ENCODE data around the gene ALOX5. TPM values are rescaled to one million over a fixed set of nuclear protein-coding genes. Genes with fewer than 3 reads are reported as not detected.

The ALOX5 gene
- total RNA-seq, 2 experiments from 2014 or later = 0.25 to 0.52 TPM

DNA sequence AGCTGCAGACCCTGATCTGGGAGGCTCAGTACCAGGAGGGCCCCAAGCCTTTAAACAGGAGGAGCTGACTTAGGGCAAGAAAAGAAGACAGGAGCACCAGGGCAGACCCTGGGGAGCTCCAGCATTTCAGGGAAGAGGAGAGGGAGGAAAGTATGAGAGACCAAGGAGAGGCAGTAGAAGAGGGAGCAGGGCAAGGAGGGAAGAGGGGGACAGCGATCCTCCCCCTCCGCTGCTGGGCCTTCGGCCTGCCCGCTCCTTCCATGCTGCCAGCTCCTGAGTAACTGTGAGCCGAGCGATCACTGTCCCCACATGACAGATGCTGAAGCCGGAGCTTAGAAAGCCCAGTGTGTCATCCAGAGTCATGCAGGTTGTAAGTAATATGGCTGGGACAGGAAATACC is 65.9 kb downstream of the ALOX5 start:
- CTCF ChIA-PET = no interaction called here
- POLR2A ChIA-PET = no interaction called here

DNA sequence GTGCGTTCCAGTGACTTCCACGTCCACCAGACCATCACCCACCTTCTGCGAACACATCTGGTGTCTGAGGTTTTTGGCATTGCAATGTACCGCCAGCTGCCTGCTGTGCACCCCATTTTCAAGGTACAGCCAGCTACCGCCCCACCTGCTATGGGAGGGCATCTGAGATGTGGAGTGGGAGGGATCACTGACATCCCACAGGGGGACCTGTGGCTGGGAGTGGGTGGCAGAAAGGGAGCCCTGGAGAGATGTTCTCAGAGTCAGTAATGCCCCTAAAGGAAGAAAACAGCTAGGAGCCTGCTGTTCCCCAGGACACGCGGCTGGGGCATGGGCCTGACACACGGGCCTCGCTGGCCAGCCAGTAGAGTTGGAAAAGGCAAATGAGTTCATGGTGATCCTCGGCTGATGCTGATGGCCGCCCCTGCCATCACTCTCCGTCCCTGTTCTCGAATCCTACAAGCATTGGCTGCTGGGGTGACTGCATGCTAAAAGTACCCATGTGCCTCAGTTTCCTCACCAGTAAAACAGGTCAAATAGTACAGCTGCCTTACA is 66.6 kb downstream of the ALOX5 start:
- ChIA-PET POLR2A (no interaction called here), CTCF (no interaction called here)

GRCh38 chr10:45441239-45442190 is 67.5 kb downstream of the ALOX5 start:
- CTCF ChIA-PET = no interaction called here
- POLR2A ChIA-PET = no interaction called here

- ChIA-PET CTCF (no interaction called here), POLR2A (no interaction called here)
Measured at GRCh38 chr10:45442251-45442650, 68.2 kb downstream of the ALOX5 start.

DNA sequence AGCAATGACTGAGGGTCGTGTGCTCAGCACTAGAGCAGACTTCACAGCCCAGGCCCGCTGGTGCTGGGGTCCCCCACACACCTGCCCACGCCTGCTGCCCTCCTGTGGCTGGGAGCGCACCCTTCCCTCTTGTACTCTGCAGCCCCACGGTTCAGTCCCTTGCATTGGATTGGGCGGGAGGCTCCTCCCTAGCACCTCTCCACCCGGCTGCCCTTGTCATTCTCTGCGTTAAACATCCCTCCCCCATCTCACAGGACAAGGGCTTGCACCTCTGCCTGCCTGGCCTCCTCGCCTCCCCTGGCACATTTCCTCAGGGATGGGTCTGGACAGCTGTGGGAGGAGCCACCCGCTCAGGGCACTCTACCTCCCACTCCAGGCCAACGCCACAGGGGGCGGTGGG is 68.6 kb downstream of the ALOX5 start:
- CTCF ChIA-PET = no interaction called here
- POLR2A ChIA-PET = no interaction called here

DNA sequence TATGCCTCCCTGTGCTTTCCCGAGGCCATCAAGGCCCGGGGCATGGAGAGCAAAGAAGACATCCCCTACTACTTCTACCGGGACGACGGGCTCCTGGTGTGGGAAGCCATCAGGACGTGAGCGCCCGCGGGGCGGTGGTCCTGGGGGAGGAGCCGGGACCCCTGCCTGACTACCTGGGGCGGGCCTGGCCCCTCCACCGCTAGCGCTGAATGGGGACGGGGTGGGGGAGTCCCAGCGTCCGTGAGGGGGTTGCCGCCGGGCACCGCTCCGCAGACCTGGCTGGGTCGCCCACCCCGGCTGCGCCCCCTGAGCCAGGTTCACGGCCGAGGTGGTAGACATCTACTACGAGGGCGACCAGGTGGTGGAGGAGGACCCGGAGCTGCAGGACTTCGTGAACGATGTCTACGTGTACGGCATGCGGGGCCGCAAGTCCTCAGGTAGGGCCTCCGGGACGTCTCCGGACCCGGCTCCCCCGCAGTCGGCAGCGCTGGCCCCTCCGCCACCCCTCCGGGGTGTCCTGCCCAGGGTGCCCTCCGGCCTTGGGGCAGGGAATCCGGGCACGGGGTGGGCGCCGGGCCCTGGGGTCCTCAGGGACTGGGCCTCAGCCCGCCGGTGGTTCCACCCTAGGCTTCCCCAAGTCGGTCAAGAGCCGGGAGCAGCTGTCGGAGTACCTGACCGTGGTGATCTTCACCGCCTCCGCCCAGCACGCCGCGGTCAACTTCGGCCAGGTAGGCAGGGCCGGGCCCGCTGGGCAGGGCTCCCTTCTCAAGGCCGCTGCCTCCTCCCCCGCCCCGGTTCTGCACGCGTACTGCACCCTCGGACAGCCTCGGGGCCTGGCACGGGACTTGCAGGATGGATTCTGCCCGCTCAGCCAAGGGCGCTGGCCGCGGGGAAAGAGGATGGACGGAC is 69.3 kb downstream of the ALOX5 start:
- ChIA-PET POLR2A (no interaction called here), CTCF (no interaction called here)

- POLR2A ChIA-PET = no interaction called here
Measured at GRCh38 chr10:45444022-45444421, 70.0 kb downstream of the ALOX5 start.

GRCh38 chr10:45444976-45445898 is 71.2 kb downstream of the ALOX5 start:
- POLR2A ChIA-PET = no interaction called here
- CTCF ChIA-PET = no interaction called here

More at GRCh38 chr10:45444022-45444421, 70.0 kb downstream of the ALOX5 start:
- CTCF ChIA-PET = no interaction called here

DNA sequence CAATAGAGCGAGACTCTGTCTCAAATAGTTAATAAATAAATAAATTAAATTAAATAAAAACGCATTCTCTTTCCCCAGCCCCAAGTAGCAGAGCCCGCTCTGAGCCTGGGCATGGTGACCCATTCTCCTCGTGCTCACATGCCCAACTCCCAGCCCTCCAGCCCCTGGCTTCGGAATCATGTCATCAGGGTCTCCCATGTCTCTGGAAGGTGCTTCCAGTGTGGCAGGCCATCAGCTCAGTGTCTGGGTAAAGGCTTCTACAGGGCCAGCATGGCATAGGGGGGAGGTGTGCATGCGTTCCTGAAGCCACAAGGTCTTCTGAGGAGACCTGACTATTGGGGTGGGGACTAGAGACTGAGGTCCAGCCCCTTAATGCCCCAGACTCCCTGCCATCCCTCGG is 72.8 kb downstream of the ALOX5 start:
- ChIA-PET POLR2A (no interaction called here), CTCF (no interaction called here)

DNA sequence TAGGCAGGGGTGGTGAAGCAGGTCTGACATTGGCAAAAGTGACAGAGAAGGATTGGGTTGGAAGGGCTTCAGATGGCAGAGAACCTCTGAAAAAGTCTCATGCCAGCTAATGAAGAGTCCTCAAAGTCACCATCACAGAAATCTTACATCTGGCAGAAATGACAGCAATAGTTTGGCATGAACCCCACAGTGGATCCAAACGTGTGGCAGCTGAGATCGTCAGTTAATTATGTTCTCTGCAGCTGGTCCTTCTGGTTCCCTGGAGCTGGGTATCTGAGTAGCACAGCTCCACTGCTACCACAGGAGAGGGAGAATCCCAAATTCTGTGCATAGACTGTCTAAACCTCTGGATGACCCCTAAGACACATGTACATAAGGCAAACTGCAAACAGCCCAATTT is 73.4 kb downstream of the ALOX5 start:
- ChIA-PET CTCF (no interaction called here), POLR2A (no interaction called here)

GRCh38 chr10:45450866-45451265 is 76.8 kb downstream of the ALOX5 start:
- CTCF ChIA-PET = no interaction called here
- POLR2A ChIA-PET = no interaction called here

DNA sequence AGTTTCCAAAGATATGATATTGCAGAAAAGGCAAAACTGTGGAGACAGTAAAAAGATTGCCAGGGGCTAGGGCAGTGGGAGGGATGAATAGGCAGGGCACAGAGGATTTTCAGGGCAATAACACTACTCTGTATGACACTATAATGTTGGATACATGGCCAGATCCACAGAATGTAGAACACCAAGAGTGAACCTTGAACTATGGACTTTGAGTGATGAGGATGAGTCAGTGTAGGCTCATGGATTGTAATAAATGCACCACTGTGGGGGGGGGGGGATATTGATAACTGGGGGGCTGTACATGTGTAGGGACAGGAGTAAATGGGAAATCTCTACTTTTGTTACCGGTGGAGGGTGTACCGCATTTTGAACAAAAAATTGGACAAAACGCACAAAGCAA is 77.4 kb downstream of the ALOX5 start:
- CTCF ChIA-PET = no interaction called here
- POLR2A ChIA-PET = no interaction called here

DNA sequence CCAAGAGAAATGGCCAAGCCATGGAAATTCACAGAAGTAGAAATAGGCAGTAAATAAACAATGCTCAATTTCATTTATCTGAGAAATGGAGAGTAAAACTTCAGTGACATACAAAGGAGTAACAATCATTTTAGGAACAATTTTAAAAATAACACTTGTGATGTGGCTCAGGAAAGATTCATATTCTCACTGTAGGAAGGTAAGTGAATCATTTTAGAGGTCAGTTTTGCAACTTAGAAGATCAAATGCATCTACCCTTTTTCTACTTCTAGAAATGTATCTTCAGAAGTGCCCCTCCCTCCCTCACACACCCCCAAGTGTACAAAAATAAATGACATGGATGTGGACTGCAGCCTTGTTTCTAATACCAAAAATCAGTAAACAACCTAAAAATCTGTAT is 78.3 kb downstream of the ALOX5 start:
- CTCF ChIA-PET = no interaction called here
- POLR2A ChIA-PET = no interaction called here

DNA sequence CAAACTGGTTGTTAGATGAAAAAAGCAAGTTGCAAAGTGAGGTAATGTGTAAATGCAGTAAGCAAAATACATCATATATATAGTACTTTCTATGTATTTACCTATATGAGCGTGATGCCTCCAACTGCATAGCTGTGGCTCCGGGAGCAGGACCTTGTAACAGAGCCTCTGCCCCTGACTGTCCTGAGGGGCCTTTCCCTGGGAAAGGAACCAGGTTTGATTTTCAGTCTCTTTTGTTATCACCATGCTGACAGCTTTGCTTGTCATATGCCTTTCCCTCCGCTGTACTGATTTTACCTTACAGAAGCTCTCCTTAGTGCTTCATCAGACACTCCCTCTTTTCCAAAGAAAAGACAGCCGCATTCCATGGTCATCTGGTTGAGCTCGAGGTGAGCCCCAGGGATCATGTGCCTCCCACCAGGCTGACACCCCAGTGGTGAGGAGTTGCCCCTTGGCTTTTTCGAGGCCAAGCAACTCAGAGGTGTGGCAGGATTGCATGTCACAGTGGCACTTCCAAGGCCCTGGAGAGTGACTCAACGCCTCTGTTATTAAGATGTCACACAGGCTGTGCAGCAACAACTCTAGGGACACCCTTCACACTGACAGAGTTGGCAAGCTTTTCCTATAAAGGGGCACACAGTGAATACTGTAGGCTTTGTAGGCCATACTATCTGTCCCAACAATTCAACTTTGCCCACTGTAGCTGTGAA is 78.9 kb downstream of the ALOX5 start:
- ChIA-PET CTCF (no interaction called here), POLR2A (no interaction called here)

DNA sequence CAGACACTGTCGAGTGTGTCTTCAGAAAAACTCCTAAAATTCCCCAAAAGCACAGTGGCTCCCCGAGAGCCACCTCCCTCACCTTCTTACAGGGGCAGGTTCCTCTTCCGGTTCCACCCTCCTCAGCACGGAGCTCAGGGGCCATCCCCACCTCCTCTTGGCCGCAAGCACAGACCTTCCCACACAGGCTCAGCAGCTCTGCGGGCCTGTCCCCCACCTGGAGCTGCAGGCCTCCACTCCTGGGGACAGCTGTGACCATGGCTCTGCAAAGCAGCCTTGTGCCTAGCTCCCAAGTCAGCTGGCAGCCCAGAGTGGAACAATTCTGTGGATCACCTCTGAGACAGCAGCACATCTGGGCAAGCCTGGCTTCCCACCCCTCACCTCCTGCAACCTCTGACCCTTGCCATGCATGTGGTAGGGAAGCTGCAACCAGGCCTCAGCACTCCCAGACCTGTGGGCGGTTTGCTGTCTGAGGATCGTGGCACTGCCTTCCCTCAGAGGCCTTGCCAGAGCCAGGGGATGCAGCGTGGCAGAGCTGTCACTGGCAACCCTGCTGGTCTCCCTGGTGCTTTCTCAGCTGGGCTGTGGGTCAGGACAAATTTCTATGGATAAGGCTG is 79.7 kb downstream of the ALOX5 start:
- POLR2A ChIA-PET = no interaction called here
- CTCF ChIA-PET = no interaction called here

GRCh38 chr10:45454262-45454661 is 80.2 kb downstream of the ALOX5 start:
- POLR2A ChIA-PET = no interaction called here
- CTCF ChIA-PET = no interaction called here

DNA sequence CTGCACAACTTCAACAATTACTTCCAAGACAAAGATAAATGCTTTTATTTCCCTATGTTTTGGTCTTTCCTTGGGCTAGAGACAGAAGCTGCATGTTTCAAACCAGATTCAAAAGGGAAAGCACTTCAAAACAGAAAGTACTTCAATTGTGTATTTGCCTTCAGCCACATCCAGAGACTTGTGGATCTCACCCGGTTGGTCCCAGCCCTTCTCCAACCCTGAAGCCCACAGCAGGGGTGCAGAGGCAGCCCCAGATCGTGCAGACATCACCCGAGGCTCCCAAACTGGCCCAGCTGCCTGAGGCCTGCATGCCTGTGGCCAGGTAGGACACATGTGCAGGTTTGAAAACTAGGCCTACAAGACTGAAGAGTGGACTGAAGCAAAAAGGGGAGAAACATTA is 80.8 kb downstream of the ALOX5 start:
- ChIA-PET CTCF (no interaction called here), POLR2A (no interaction called here)

DNA sequence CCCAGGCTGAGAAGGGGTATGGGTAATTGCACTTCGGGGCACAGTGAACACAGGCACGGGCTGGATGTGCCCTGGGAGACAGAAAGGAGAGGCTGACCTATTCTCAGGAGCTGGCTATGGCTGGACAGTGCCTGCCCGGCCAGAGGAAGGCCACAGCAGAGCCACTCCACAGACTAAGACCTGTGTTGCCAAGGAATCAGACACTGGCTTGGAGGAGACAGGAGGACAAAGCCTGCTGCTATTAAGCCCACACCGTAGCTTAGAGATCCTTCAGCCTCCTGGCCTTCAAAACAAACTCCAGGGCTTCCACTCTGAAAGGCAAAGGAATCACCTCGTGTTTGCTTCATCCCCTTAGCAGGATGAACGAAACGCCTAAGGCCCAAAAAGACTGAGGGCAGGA is 82.2 kb downstream of the ALOX5 start:
- CTCF ChIA-PET = no interaction called here
- POLR2A ChIA-PET = no interaction called here

- ChIA-PET CTCF (no interaction called here), POLR2A (no interaction called here)
Measured at GRCh38 chr10:45456822-45457221, 82.8 kb downstream of the ALOX5 start.
